Tibial nerve (tissue), 4 donors: Measurements from ENCODE around the gene ATP7B. TPM values are rescaled to one million over a fixed set of nuclear protein-coding genes. Genes with fewer than 3 reads are reported as not detected.

Experiments
- DNase-seq, 2 donors: peaks; one replicate each; pipeline ENCODE4 v3.0.0-alpha.2; 2019; ENCODE audit warnings: low spot score in 2 of 2
- H3K27ac ChIP-seq, 4 donors: fragments of 200-600 bp; sonication (generic) in 3 of 4; one replicate each; pipeline ENCODE4 v1.5.1; 2017 to 2019; ENCODE audit warnings: mild to moderate bottlenecking in 1 of 4
- H3K27me3 ChIP-seq, 2 donors: fragments of 200-600 bp; sonication (generic) in 1 of 2; one replicate each; pipeline versions ENCODE4 v1.5.1 to v1.6.0; 2017 to 2019
- H3K36me3 ChIP-seq, 3 donors: fragments of 200-600 bp; sonication (generic); one replicate each; pipeline ENCODE4 v1.5.1; 2018 to 2019
- H3K4me1 ChIP-seq, 4 donors: fragments of 200-600 bp; sonication (generic) in 3 of 4; one replicate each; pipeline ENCODE4 v1.5.1; 2017 to 2019
- H3K4me3 ChIP-seq, 4 donors: fragments of 200-600 bp; sonication (generic) in 3 of 4; one replicate each; pipeline ENCODE4 v1.5.1; 2017 to 2019; ENCODE audit warnings: mild to moderate bottlenecking in 1 of 4, moderate library complexity in 1 of 4
- H3K9me3 ChIP-seq, 4 donors: fragments of 200-600 bp; sonication (generic) in 3 of 4; one replicate each; pipeline ENCODE4 v1.5.1; 2017 to 2019
- CTCF ChIP-seq, 5 experiments: fragments of 200-600 bp in 3 of 5; fragments of 450-650 bp in 2 of 5; sonication (generic) in 3 of 5; IDR thresholded peaks; one replicate each; pipeline ENCODE4 v1.5.1; 2016 to 2019; ENCODE audit warnings: antibody characterized with exemption in 5 of 5, mild to moderate bottlenecking in 3 of 5, moderate library complexity in 2 of 5
- EP300 ChIP-seq, 2 donors: sonication (generic); formaldehyde crosslinking; IDR thresholded peaks; one replicate each; pipeline ENCODE4 v1.6.1; 2017; ENCODE audit warnings: antibody characterized with exemption in 2 of 2, mild to moderate bottlenecking in 1 of 2
- POLR2A ChIP-seq, 2 donors: fragments of 450-650 bp; IDR thresholded peaks; one replicate each; pipeline ENCODE4 v1.6.1; 2017; ENCODE audit warnings: antibody characterized with exemption in 2 of 2, mild to moderate bottlenecking in 2 of 2, moderate library complexity in 2 of 2
- WGBS, 2 donors: methylation state at CpG; one replicate each; pipeline ENCODE4 v1.1.5; 2018; 5-methylcytosine and 5-hydroxymethylcytosine counted together
- total RNA-seq, 4 donors: library from RNA; depleted of rRNA; stranded (reverse); fragments of >200 nt; gene quantifications; one replicate each; pipeline ENCODE4 v1.1.0, GENCODE V29; 2016

Gene ATP7B
- total RNA-seq, 4 donors from 2014 or later = 5.1 to 8.4 (median 6.7) TPM

DNA sequence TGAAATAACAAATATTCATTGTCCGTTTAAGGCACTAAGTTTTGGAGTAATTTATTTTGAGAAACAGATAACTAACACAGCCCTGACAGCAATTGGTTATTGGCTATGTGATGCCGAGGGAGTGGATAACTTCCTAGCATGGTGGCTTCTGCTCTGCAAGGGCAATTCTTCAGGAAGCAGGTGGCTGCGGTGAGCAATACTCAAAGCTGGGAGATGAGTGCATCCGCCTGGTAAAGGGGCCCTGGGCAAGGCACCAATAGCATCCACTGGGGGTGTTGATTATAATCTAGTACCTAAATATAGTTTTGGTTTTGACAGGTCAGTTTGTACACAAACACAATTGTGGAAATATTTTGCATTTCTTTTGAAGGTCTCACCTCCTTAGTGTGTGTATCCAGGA lies 108.5 kb downstream of the ATP7B start:
- TF ChIP-seq POLR2A (IDR thresholded peaks at IDR 0.05) (no peak), EP300 (IDR thresholded peaks at IDR 0.05) (no peak), CTCF (IDR thresholded peaks at IDR 0.05) (no peak)
- DNase-seq = no peak
- no peaks in the 10 kb centered on the region for H3K27me3 ChIP-seq
- no peaks in the 10 kb centered on the region for H3K36me3 ChIP-seq
- no peaks in the 10 kb centered on the region for H3K4me1 ChIP-seq
- no peak overlapping the region for H3K4me3 ChIP-seq
- WGBS, 2 donors = 76 to 84% methylated on average over 4 of the region's 4 CpGs
- no peak overlapping the region for H3K27ac ChIP-seq
- H3K9me3 ChIP-seq = no peaks in the 10 kb centered on the region

DNA sequence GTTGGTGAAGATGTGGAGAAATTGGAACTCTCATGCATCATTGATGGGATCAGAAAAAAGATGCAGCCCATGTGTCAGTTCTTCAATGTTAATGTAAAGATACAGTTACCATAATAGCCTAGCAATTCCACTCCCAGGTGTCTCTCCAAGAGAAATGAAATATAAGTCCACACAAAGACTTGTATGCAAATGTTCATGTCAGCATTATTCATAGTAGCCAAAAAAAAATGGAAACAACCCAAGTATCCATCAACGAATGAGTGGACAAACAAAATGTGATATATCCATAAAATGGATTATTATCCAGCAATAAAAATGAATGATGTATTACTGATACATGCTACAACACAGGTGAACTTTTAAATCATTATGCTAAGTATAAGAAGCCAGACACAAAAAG lies 110.8 kb downstream of the ATP7B start:
- 83 to 93% methylated on average over 1 of the region's 1 CpG for WGBS, 2 donors
- no peak overlapping the region for H3K27ac ChIP-seq

GRCh38 chr13:51895906-51896888 lies 115.1 kb downstream of the ATP7B start:
- WGBS, 2 donors = 24 to 29% methylated on average over 9 of the region's 9 CpGs
- TF ChIP-seq POLR2A (IDR thresholded peaks at IDR 0.05) (no peak), CTCF (IDR thresholded peaks at IDR 0.05) (peak; percentile 41 to 52 (median 50))

More for the DNA sequence above, 110.8 kb downstream of the ATP7B start:
- Histone ChIP-seq H3K36me3 (no peaks in the 10 kb centered on the region), H3K4me3 (no peak overlapping the region), H3K27me3 (no peaks in the 10 kb centered on the region), H3K9me3 (no peaks in the 10 kb centered on the region), H3K4me1 (peaks cover 0 to 10% (median 0%) of the 10 kb centered on the region in 4 donors)
- DNase-seq = no peak
- TF ChIP-seq EP300 (IDR thresholded peaks at IDR 0.05) = no peak

GRCh38 chr13:51894239-51894638 lies 117.0 kb downstream of the ATP7B start:
- H3K27ac ChIP-seq = no peak overlapping the region
- WGBS, 2 donors = 97 to 98% methylated on average over 4 of the region's 4 CpGs
- H3K36me3 ChIP-seq = no peaks in the 10 kb centered on the region
- DNase-seq = no peak
- no peaks in the 10 kb centered on the region for H3K9me3 ChIP-seq
- H3K4me1 ChIP-seq = peaks cover 0 to 10% (median 0%) of the 10 kb centered on the region in 4 donors
- TF ChIP-seq EP300 (IDR thresholded peaks at IDR 0.05) (no peak), POLR2A (IDR thresholded peaks at IDR 0.05) (no peak), CTCF (IDR thresholded peaks at IDR 0.05) (no peak)
- H3K4me3 ChIP-seq = no peak overlapping the region
- H3K27me3 ChIP-seq = no peaks in the 10 kb centered on the region

More at GRCh38 chr13:51895906-51896888, 115.1 kb downstream of the ATP7B start:
- Histone ChIP-seq H3K4me3 (no peak overlapping the region), H3K27me3 (no peaks in the 10 kb centered on the region), H3K36me3 (no peaks in the 10 kb centered on the region), H3K9me3 (no peaks in the 10 kb centered on the region), H3K27ac (no peak overlapping the region), H3K4me1 (peaks cover 0 to 10% (median 0%) of the 10 kb centered on the region in 4 donors)
- DNase-seq = peak in 1 of 2 donors; percentile 40

DNA sequence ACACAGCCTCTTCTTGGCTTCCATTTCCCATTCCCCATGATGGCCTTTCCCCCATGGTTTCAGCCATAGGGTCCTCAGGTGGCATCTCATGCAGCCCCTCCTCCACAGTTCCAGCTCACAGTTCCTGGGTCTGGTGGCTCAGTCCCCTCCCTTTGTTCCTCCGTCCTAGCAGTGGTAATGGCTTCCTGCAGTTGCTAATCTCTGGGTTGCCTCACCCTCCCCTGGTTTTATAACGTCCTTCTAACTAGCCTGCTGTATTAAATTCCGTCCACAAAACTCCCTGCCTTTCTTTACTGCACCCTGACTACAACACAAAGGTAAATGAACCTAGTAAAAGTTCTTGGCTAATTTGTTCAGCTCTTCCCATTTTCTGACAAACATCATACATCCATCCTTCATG lies 118.6 kb downstream of the ATP7B start:
- Histone ChIP-seq H3K4me3 (no peak overlapping the region), H3K9me3 (no peaks in the 10 kb centered on the region), H3K27me3 (no peaks in the 10 kb centered on the region), H3K4me1 (peaks cover 0 to 10% (median 0%) of the 10 kb centered on the region in 4 donors), H3K27ac (no peak overlapping the region), H3K36me3 (no peaks in the 10 kb centered on the region)
- no peak for DNase-seq
- no peak for TF ChIP-seq EP300 (IDR thresholded peaks at IDR 0.05)
- no peak for TF ChIP-seq CTCF (IDR thresholded peaks at IDR 0.05)
- no peak for TF ChIP-seq POLR2A (IDR thresholded peaks at IDR 0.05)
- 68 to 73% methylated on average over 3 of the region's 3 CpGs for WGBS, 2 donors
